Panc1 (cell line): Measurements from ENCODE around the gene NR1I3.

ENCODE experiments used
- CTCF ChIP-seq: fragments of 450-650 bp; IDR thresholded peaks from 2 replicates; pipeline ENCODE4 v1.5.1; 2017; ENCODE audit warnings: mild to moderate bottlenecking
- POLR2AphosphoS5 ChIP-seq: IDR thresholded peaks from 2 replicates; pipeline ENCODE4 v1.6.1; 2012; ENCODE audit warnings: mild to moderate bottlenecking, low read depth, low read length, moderate library complexity
- REST ChIP-seq, 2 experiments: IDR thresholded peaks; 2 replicates each; pipeline ENCODE4 v1.6.1; 2011 to 2012; ENCODE audit warnings: low read depth in 2 of 2, control low read depth in 1 of 2, low read length in 1 of 2, mild to moderate bottlenecking in 1 of 2, moderate library complexity in 1 of 2; ENCODE audit not compliant: insufficient read depth in 1 of 2
- SIN3A ChIP-seq: IDR thresholded peaks from 2 replicates; pipeline ENCODE4 v1.6.1; 2012; ENCODE audit warnings: low read depth, mild to moderate bottlenecking, low read length, moderate library complexity, borderline replicate concordance; ENCODE audit not compliant: insufficient read depth
- TCF7L2 ChIP-seq: IDR thresholded peaks from 2 replicates; pipeline ENCODE4 v1.6.1; 2011; ENCODE audit warnings: mild to moderate bottlenecking, low read depth, low read length, inconsistent platforms

GRCh38 chr1:161214369-161214768, 23.6 kb downstream of the NR1I3 start:
- no peak for TF ChIP-seq TCF7L2
- TF ChIP-seq POLR2AphosphoS5, result no peak
- no peak for TF ChIP-seq REST (IDR thresholded peaks at IDR 0.05; ENCODE audit: insufficient read depth in 1 of 2, low read depth in 2 of 2, low read length in 1 of 2)
- no peak for TF ChIP-seq CTCF
- no peak for TF ChIP-seq SIN3A
